ENCODE data around the gene NTF3. TPM values are rescaled to one million over a fixed set of nuclear protein-coding genes. Genes with fewer than 3 reads are reported as not detected.

The NTF3 gene
- total RNA-seq, 1 experiment from 2014 or later = not detected

DNA sequence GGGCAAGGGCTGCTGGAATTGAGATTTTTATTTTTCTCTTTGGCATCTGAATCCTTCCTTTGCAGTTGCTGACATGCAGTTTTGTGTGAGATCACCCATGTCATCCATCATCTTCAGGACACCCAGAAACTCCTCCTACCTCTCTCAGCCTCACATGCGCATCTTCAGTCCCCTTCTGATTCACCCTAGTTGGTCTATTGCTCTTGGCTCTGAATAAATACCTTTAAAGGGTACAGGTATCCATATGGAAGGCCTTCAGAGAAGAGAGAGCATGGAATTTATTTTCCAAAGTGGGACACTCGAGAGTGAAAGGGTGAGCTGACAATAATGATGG, 41.8 kb downstream of the NTF3 start:
- H3K9ac ChIP-seq (ENCODE audit: low read length) = no peak overlapping the region
- no peak overlapping the region for H3K27ac ChIP-seq (ENCODE audit: low read depth, low read length)
- no peak overlapping the region for H2AFZ ChIP-seq (ENCODE audit: low read depth, low read length, poor library complexity, severe bottlenecking)
- no peaks in the 10 kb centered on the region for H3K9me3 ChIP-seq (ENCODE audit: control insufficient read depth in 1 of 2, insufficient read depth in 1 of 2, low read depth in 1 of 2, low read length in 2 of 2)
- H3K36me3 ChIP-seq (ENCODE audit: control insufficient read depth in 1 of 2, insufficient read depth in 2 of 2, low read length in 2 of 2) = no peaks in the 10 kb centered on the region
- ChIA-PET POLR2A (no interaction called here), CTCF (no interaction called here), RAD21 (ENCODE audit: low non-redundant PET in 1 of 2, low total read pairs in 2 of 2, uncharacterized antibody in 2 of 2, unreplicated experiment in 2 of 2) (no interaction called here)
- H3K9me2 ChIP-seq (ENCODE audit: insufficient read depth) = no peaks in the 10 kb centered on the region
- intact Hi-C loops (cut with micrococcal nuclease) = no loop called here
- H3K27me3 ChIP-seq (ENCODE audit: insufficient read depth, low read length) = peaks cover 66% of the 10 kb centered on the region
- ATAC-seq (no peak), DNase-seq (ENCODE audit: low read depth, low spot score) (no peak)
- no TSS peak for BruUV-seq (replicated peaks)
- no peak overlapping the region for H3K4me2 ChIP-seq (ENCODE audit: low read length)
- no peaks in the 10 kb centered on the region for H3K79me2 ChIP-seq (ENCODE audit: insufficient read depth, low read length)
- TF ChIP-seq, protein P1, sequence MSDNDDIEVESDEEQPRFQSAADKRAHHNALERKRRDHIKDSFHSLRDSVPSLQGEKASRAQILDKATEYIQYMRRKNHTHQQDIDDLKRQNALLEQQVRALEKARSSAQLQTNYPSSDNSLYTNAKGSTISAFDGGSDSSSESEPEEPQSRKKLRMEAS (IDR thresholded peaks at IDR 0.05) = no peak
- TF ChIP-seq SP1 (IDR thresholded peaks at IDR 0.05; ENCODE audit: low read depth) = no peak
- TF ChIP-seq SRF (IDR thresholded peaks at IDR 0.05; ENCODE audit: low read depth) = no peak
- no peak for TF ChIP-seq YY1 (IDR thresholded peaks at IDR 0.05; ENCODE audit: extremely low read depth, insufficient replicate concordance, low read depth, low read length)
- TF ChIP-seq JUND (IDR thresholded peaks at IDR 0.05) = no peak
- TF ChIP-seq ZFX (IDR thresholded peaks at IDR 0.05) = no peak
- TF ChIP-seq POLR2AphosphoS5 (IDR thresholded peaks at IDR 0.05; ENCODE audit: low read depth, low read length) = no peak
- no peak for TF ChIP-seq ZNF274 (IDR thresholded peaks at IDR 0.05; ENCODE audit: low read depth, low read length)
- TF ChIP-seq, protein P2, sequence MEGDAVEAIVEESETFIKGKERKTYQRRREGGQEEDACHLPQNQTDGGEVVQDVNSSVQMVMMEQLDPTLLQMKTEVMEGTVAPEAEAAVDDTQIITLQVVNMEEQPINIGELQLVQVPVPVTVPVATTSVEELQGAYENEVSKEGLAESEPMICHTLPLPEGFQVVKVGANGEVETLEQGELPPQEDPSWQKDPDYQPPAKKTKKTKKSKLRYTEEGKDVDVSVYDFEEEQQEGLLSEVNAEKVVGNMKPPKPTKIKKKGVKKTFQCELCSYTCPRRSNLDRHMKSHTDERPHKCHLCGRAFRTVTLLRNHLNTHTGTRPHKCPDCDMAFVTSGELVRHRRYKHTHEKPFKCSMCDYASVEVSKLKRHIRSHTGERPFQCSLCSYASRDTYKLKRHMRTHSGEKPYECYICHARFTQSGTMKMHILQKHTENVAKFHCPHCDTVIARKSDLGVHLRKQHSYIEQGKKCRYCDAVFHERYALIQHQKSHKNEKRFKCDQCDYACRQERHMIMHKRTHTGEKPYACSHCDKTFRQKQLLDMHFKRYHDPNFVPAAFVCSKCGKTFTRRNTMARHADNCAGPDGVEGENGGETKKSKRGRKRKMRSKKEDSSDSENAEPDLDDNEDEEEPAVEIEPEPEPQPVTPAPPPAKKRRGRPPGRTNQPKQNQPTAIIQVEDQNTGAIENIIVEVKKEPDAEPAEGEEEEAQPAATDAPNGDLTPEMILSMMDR (IDR thresholded peaks at IDR 0.05 in 2 of 3, conservative IDR thresholded peaks at IDR 0.05 in 1 of 3; ENCODE audit: borderline replicate concordance in 1 of 3, insufficient read depth in 1 of 3, low read depth in 2 of 3, low read length in 2 of 3) = no peak
- TF ChIP-seq POLR2A (IDR thresholded peaks at IDR 0.05; ENCODE audit: borderline replicate concordance, extremely low read depth, insufficient read depth, insufficient read length) = no peak
- TF ChIP-seq CBX3 (IDR thresholded peaks at IDR 0.05; ENCODE audit: low read depth) = no peak
- TF ChIP-seq REST (IDR thresholded peaks at IDR 0.05; ENCODE audit: low read depth) = no peak
- no peak for TF ChIP-seq FOSL1 (IDR thresholded peaks at IDR 0.05; ENCODE audit: low read depth)
- TF ChIP-seq EGR1 (IDR thresholded peaks at IDR 0.05; ENCODE audit: low read depth) = no peak
- no peak for TF ChIP-seq SIN3A (IDR thresholded peaks at IDR 0.05; ENCODE audit: low read depth)
- TF ChIP-seq, protein P3, sequence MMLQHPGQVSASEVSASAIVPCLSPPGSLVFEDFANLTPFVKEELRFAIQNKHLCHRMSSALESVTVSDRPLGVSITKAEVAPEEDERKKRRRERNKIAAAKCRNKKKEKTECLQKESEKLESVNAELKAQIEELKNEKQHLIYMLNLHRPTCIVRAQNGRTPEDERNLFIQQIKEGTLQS (IDR thresholded peaks at IDR 0.05) = no peak
- no peak for TF ChIP-seq CEBPB (IDR thresholded peaks at IDR 0.05; ENCODE audit: low read depth)
- no peak for TF ChIP-seq TCF7L2 (IDR thresholded peaks at IDR 0.05; ENCODE audit: borderline replicate concordance, extremely low read depth, insufficient read depth, insufficient read length)
- H3K4me1 ChIP-seq (ENCODE audit: control insufficient read depth in 1 of 2, insufficient read depth in 2 of 2, low read length in 2 of 2) = no peaks in the 10 kb centered on the region
- no peak overlapping the region for H3K4me3 ChIP-seq (replicated peaks in 1 of 2; ENCODE audit: low read depth in 1 of 2, low read length in 2 of 2)
- no peaks in the 10 kb centered on the region for H4K20me1 ChIP-seq (ENCODE audit: insufficient read depth)
